Keratinocyte (primary cell): ENCODE measurements around the gene ADISSP. TPM values are rescaled to one million over a fixed set of nuclear protein-coding genes. Genes with fewer than 3 reads are reported as not detected.

Experiments used
- DNase-seq: peaks from one replicate; pipeline ENCODE4 v3.0.0-alpha.2; 2011; ENCODE audit warnings: low read depth, missing footprints, low spot score
- FAIRE-seq: peaks from 2 replicates; lab custom pipeline; 2011; peaks lifted over from hg19 to GRCh38; lab: Jason Lieb, UNC
- H2AFZ ChIP-seq: 2 replicates; pipeline ENCODE4 v1.6.0; 2012; ENCODE audit warnings: low read length, control low read depth, inconsistent platforms; ENCODE audit not compliant: control insufficient read depth
- H3K27ac ChIP-seq: 2 replicates; pipeline ENCODE4 v1.5.1; 2011; ENCODE audit warnings: low read length; ENCODE audit not compliant: control insufficient read depth, insufficient read depth
- H3K27me3 ChIP-seq: 3 replicates; pipeline ENCODE4 v1.6.0; 2011; ENCODE audit warnings: low read length; ENCODE audit not compliant: control insufficient read depth, insufficient read depth; ENCODE audit errors: extremely low read depth
- H3K36me3 ChIP-seq, 2 experiments: 2 replicates in 1 of 2; 3 replicates in 1 of 2; pipeline ENCODE4 v1.5.1; 2011; ENCODE audit warnings: low read length in 2 of 2, mild to moderate bottlenecking in 1 of 2; ENCODE audit not compliant: control insufficient read depth in 2 of 2, insufficient read depth in 2 of 2; ENCODE audit errors: extremely low read depth in 1 of 2
- H3K4me1 ChIP-seq: 3 replicates; pipeline ENCODE4 v1.5.1; 2011; ENCODE audit warnings: low read length; ENCODE audit not compliant: control insufficient read depth, insufficient read depth; ENCODE audit errors: extremely low read depth
- H3K4me2 ChIP-seq: 3 replicates; pipeline ENCODE4 v1.6.0; 2011; ENCODE audit warnings: low read depth, low read length; ENCODE audit not compliant: control insufficient read depth, insufficient read depth; ENCODE audit errors: extremely low read depth
- H3K4me3 ChIP-seq, 3 experiments: fragments of 200-600 bp in 1 of 3; sonication (generic) in 1 of 3; 2 replicates in 2 of 3; 3 replicates in 1 of 3; pipeline ENCODE4 v1.5.1; 2011 to 2016; ENCODE audit warnings: low read length in 3 of 3, mild to moderate bottlenecking in 3 of 3, control low read depth in 2 of 3, inconsistent platforms in 1 of 3, low read depth in 1 of 3, mixed read lengths in 1 of 3, mixed run types in 1 of 3, moderate library complexity in 1 of 3; ENCODE audit not compliant: control insufficient read depth in 2 of 3, insufficient read depth in 2 of 3; ENCODE audit errors: extremely low read depth in 1 of 3
- H3K79me2 ChIP-seq: 2 replicates; pipeline ENCODE4 v1.6.0; 2012; ENCODE audit warnings: low read length; ENCODE audit not compliant: control insufficient read depth, insufficient read depth
- H3K9ac ChIP-seq: 3 replicates; pipeline ENCODE4 v1.6.0; 2011; ENCODE audit warnings: low read length; ENCODE audit not compliant: control insufficient read depth, insufficient read depth; ENCODE audit errors: extremely low read depth
- H3K9me1 ChIP-seq: 3 replicates; pipeline ENCODE4 v1.6.0; 2011; ENCODE audit warnings: low read length; ENCODE audit not compliant: control insufficient read depth, insufficient read depth; ENCODE audit errors: extremely low read depth
- H3K9me3 ChIP-seq: 2 replicates; pipeline ENCODE4 v1.5.1; 2012; ENCODE audit warnings: low read depth, low read length; ENCODE audit not compliant: control insufficient read depth
- H4K20me1 ChIP-seq: 3 replicates; pipeline ENCODE4 v1.6.0; 2011; ENCODE audit warnings: low read length; ENCODE audit not compliant: control insufficient read depth, insufficient read depth; ENCODE audit errors: extremely low read depth
- EZH2 ChIP-seq: IDR thresholded peaks from one replicate; pipeline ENCODE4 v1.6.1; 2012; ENCODE audit warnings: inconsistent platforms, mild to moderate bottlenecking, low read length, moderate library complexity
- dilution Hi-C: fragments of 300-500 bp; cut with MboI; formaldehyde crosslinking; loops from one replicate; pipeline ENCODE4 v1.7.0; 2020; ENCODE audit warnings: low sequenced_read_pairs; ENCODE audit not compliant: extremely low pct_ligation_motif_present
- polyA plus RNA-seq, 5 experiments: library from polyadenylated mRNA; depleted of rRNA in 3 of 5; stranded (reverse) in 3 of 5; stranded (forward) in 1 of 5; unstranded in 1 of 5; fragments of >200 nt; gene quantifications; 1 replicate in 1 of 5; 2 replicates in 3 of 5; 3 replicates in 1 of 5; pipeline versions ENCODE4 v1.2.1 to v1.2.3, GENCODE V29; 2011 to 2012; ENCODE audit warnings: missing spikeins in 2 of 5, low read depth in 1 of 5, low replicate concordance in 1 of 5
- TF ChIP-seq, protein P1 (sequence below), 3 experiments: IDR thresholded peaks in 1 of 3; conservative IDR thresholded peaks in 1 of 3; optimal IDR thresholded peaks in 1 of 3; 2 replicates in 2 of 3; 3 replicates in 1 of 3; pipeline versions ENCODE3 to v1.5.1; 2011; ENCODE audit warnings: low read length in 3 of 3, mild to moderate bottlenecking in 3 of 3, moderate library complexity in 2 of 3, control low read depth in 1 of 3, inconsistent platforms in 1 of 3; ENCODE audit not compliant: insufficient read depth in 2 of 3; ENCODE audit errors: extremely low read depth in 1 of 3

ADISSP gene
- polyA plus RNA-seq, 1 donor (not counting 4 experiments of a cell fraction or from before 2014, with no cell fraction given): 28.2 TPM

- Histone ChIP-seq H4K20me1 (peaks cover 7% of the 10 kb centered on the region), H3K4me2 (no peak overlapping the region), H2AFZ (no peak overlapping the region), H3K27ac (no peak overlapping the region), H3K27me3 (peaks cover 45% of the 10 kb centered on the region), H3K4me3 (no peak overlapping the region), H3K36me3 (no peaks in the 10 kb centered on the region), H3K4me1 (peaks cover 16% of the 10 kb centered on the region), H3K9me1 (no peaks in the 10 kb centered on the region), H3K9ac (no peak overlapping the region), H3K79me2 (no peaks in the 10 kb centered on the region), H3K9me3 (no peaks in the 10 kb centered on the region)
- DNase-seq (no peak), FAIRE-seq (no peak)
- dilution Hi-C loops: no loop called here
- no peak for TF ChIP-seq EZH2
- TF ChIP-seq, protein P1, sequence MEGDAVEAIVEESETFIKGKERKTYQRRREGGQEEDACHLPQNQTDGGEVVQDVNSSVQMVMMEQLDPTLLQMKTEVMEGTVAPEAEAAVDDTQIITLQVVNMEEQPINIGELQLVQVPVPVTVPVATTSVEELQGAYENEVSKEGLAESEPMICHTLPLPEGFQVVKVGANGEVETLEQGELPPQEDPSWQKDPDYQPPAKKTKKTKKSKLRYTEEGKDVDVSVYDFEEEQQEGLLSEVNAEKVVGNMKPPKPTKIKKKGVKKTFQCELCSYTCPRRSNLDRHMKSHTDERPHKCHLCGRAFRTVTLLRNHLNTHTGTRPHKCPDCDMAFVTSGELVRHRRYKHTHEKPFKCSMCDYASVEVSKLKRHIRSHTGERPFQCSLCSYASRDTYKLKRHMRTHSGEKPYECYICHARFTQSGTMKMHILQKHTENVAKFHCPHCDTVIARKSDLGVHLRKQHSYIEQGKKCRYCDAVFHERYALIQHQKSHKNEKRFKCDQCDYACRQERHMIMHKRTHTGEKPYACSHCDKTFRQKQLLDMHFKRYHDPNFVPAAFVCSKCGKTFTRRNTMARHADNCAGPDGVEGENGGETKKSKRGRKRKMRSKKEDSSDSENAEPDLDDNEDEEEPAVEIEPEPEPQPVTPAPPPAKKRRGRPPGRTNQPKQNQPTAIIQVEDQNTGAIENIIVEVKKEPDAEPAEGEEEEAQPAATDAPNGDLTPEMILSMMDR (optimal IDR thresholded peaks at IDR 0.05 in 1 of 3, IDR thresholded peaks at IDR 0.05 in 1 of 3, conservative IDR thresholded peaks at IDR 0.05 in 1 of 3; ENCODE audit: extremely low read depth in 1 of 3, insufficient read depth in 2 of 3, low read length in 3 of 3): no peak
These were observed 19.5 kb downstream of the ADISSP start for GRCh38 chr20:3748073-3748472.

- Histone ChIP-seq H3K9me3 (no peaks in the 10 kb centered on the region), H3K4me3 (no peak overlapping the region), H3K79me2 (no peaks in the 10 kb centered on the region), H3K9ac (no peak overlapping the region), H4K20me1 (peaks cover 6% of the 10 kb centered on the region), H3K27me3 (peaks cover 45% of the 10 kb centered on the region), H3K27ac (no peak overlapping the region), H3K4me2 (no peak overlapping the region), H3K36me3 (no peaks in the 10 kb centered on the region), H3K9me1 (no peaks in the 10 kb centered on the region), H2AFZ (no peak overlapping the region), H3K4me1 (peaks cover 16% of the 10 kb centered on the region)
- dilution Hi-C loops: no loop called here
- FAIRE-seq (no peak), DNase-seq (no peak)
- TF ChIP-seq EZH2: no peak
- TF ChIP-seq, protein P1 (optimal IDR thresholded peaks at IDR 0.05 in 1 of 3, IDR thresholded peaks at IDR 0.05 in 1 of 3, conservative IDR thresholded peaks at IDR 0.05 in 1 of 3; ENCODE audit: extremely low read depth in 1 of 3, insufficient read depth in 2 of 3, low read length in 3 of 3): no peak
These were observed 20.1 kb downstream of the ADISSP start for GRCh38 chr20:3747471-3747870.
